ENCODE results near the gene PGM5.
"Not testable (repeated sequence)": the region's sequence is repeated elsewhere in the genome, so short reads cannot be mapped to it uniquely, and the experiment has no call there.

The PGM5 gene

GRCh38 chr9:68375789-68376188 lies 19.4 kb downstream of the PGM5 start:
- in situ Hi-C loops (cut with HindIII; ENCODE audit: low sequenced_read_pairs), result not testable (repeated sequence)

- in situ Hi-C loops (cut with HindIII; ENCODE audit: low sequenced_read_pairs), result not testable (repeated sequence)
These were observed 21.3 kb downstream of the PGM5 start for GRCh38 chr9:68377723-68378122.

- in situ Hi-C loops (cut with HindIII; ENCODE audit: low sequenced_read_pairs), result not testable (repeated sequence)
These were observed 27.5 kb downstream of the PGM5 start for GRCh38 chr9:68383894-68384293.

GRCh38 chr9:68389558-68389957 lies 33.1 kb downstream of the PGM5 start:
- in situ Hi-C loops (cut with HindIII; ENCODE audit: low sequenced_read_pairs), result not testable (repeated sequence)

GRCh38 chr9:68390737-68391136 lies 34.3 kb downstream of the PGM5 start:
- in situ Hi-C loops (cut with HindIII; ENCODE audit: low sequenced_read_pairs), result not testable (repeated sequence)

GRCh38 chr9:68396411-68397094 lies 40.1 kb downstream of the PGM5 start:
- in situ Hi-C loops (cut with HindIII; ENCODE audit: low sequenced_read_pairs), result not testable (repeated sequence)

- in situ Hi-C loops (cut with HindIII; ENCODE audit: low sequenced_read_pairs), result not testable (repeated sequence)
These were observed 40.6 kb downstream of the PGM5 start for GRCh38 chr9:68397095-68397423.

- in situ Hi-C loops (cut with HindIII; ENCODE audit: low sequenced_read_pairs), result not testable (repeated sequence)
These were observed 41.4 kb downstream of the PGM5 start for GRCh38 chr9:68397796-68398195.

GRCh38 chr9:68398324-68398723 lies 41.9 kb downstream of the PGM5 start:
- in situ Hi-C loops (cut with HindIII; ENCODE audit: low sequenced_read_pairs), result not testable (repeated sequence)

- in situ Hi-C loops (cut with HindIII; ENCODE audit: low sequenced_read_pairs), result not testable (repeated sequence)
These were observed 48.2 kb downstream of the PGM5 start for GRCh38 chr9:68404421-68405185.

- in situ Hi-C loops (cut with HindIII; ENCODE audit: low sequenced_read_pairs), result not testable (repeated sequence)
These were observed 55.5 kb downstream of the PGM5 start for GRCh38 chr9:68411865-68412264.

GRCh38 chr9:68412754-68413153 lies 56.3 kb downstream of the PGM5 start:
- in situ Hi-C loops (cut with HindIII; ENCODE audit: low sequenced_read_pairs), result not testable (repeated sequence)

GRCh38 chr9:68415065-68415464 lies 58.7 kb downstream of the PGM5 start:
- in situ Hi-C loops (cut with HindIII; ENCODE audit: low sequenced_read_pairs), result not testable (repeated sequence)

- in situ Hi-C loops (cut with HindIII; ENCODE audit: low sequenced_read_pairs), result no loop called here
These were observed 60.6 kb downstream of the PGM5 start for GRCh38 chr9:68416936-68417564.

- in situ Hi-C loops (cut with HindIII; ENCODE audit: low sequenced_read_pairs), result no loop called here
These were observed 61.4 kb downstream of the PGM5 start for GRCh38 chr9:68417762-68418161.

- in situ Hi-C loops (cut with HindIII; ENCODE audit: low sequenced_read_pairs), result no loop called here
These were observed 61.9 kb downstream of the PGM5 start for GRCh38 chr9:68418259-68418845.

GRCh38 chr9:68419901-68420300 lies 63.5 kb downstream of the PGM5 start:
- in situ Hi-C loops (cut with HindIII; ENCODE audit: low sequenced_read_pairs), result no loop called here

- in situ Hi-C loops (cut with HindIII; ENCODE audit: low sequenced_read_pairs), result no loop called here
These were observed 70.3 kb downstream of the PGM5 start for GRCh38 chr9:68426755-68427154.

GRCh38 chr9:68427216-68427977 lies 71.0 kb downstream of the PGM5 start:
- in situ Hi-C loops (cut with HindIII; ENCODE audit: low sequenced_read_pairs), result no loop called here

GRCh38 chr9:68428481-68428880 lies 72.1 kb downstream of the PGM5 start:
- in situ Hi-C loops (cut with HindIII; ENCODE audit: low sequenced_read_pairs), result no loop called here

GRCh38 chr9:68429631-68430030 lies 73.2 kb downstream of the PGM5 start:
- in situ Hi-C loops (cut with HindIII; ENCODE audit: low sequenced_read_pairs), result no loop called here

All from endothelial cell of hepatic sinusoid (primary cell).